Hepatocyte (in vitro differentiated cells): ENCODE results near the gene DRAP1.

Experiments
- CTCF ChIP-seq: fragments of 200-600 bp; sonication (generic); IDR thresholded peaks from 2 replicates; pipeline ENCODE4 v1.5.1; 2016; ENCODE audit warnings: antibody characterized with exemption, mild to moderate bottlenecking; ENCODE audit not compliant: poor library complexity
- EZH2 ChIP-seq: fragments of 200-600 bp; sonication (generic); IDR thresholded peaks from 2 replicates; pipeline ENCODE4 v1.6.1; 2016; ENCODE audit warnings: antibody characterized with exemption, mild to moderate bottlenecking, borderline replicate concordance

GRCh38 chr11:65944767-65945166 is 25.5 kb downstream of the DRAP1 start:
- no peak for TF ChIP-seq CTCF
- no peak for TF ChIP-seq EZH2
